ENCODE data around the gene LARP1.
A peak's percentile ranks its signal among the peaks of the same experiment; 100 is the strongest.

The LARP1 gene

DNA sequence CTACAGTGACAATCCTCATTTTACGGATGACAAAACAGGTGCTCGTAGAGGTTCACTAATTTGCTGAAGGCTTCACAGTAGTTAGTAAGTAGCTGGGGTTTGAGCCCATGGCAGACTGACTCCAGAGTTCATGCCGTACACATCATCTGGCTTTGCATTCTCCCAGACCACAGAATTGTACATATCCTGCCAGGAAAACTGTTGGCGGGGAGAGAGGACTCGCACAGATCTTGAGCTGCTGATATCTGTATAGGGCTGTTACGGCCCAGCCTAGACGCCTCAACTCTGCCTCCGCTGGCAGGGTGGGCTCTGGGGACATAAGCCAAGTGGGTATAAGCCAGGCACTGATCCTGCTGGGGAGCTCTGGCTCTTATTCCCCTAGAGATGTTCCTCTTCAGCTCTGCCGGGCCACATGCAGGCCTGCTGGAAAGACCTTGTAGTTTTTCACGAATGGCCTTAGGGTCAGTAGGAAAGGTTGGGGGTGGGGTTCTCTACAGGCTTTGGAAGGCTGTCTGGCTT is 16.3 kb downstream of the LARP1 start:
- H3K4me1 ChIP-seq (ENCODE audit: control insufficient read depth in 2 of 2, insufficient read depth in 2 of 2, low read length in 2 of 2): peaks cover 2 to 14% of the 10 kb centered on the region in 2 donors
- no peak overlapping the region for H3K27ac ChIP-seq (ENCODE audit: low read depth in 2 of 2, low read length in 2 of 2)
- H3K9ac ChIP-seq (ENCODE audit: low read depth in 1 of 2, low read length in 2 of 2): no peak overlapping the region

DNA sequence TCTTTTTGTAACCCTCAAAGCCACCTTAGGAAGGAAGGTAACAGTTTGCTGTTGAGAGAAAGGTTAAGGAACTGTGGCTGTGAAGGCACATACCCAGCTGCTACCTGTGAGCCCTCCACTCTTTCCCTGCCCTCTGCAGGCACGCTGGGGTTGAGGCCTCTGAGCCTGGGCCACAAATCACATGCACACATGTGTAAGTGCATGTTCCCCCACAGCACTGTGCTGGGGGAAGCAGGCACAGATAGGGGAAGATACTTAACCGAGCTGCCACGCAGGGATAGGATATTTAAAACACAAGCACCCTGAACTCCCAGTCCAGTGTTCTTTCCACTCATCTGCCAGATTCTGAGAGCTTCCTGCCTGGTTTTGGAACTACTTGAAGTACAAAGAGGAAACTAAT is 18.1 kb downstream of the LARP1 start:
- Histone ChIP-seq H3K4me3 (ENCODE audit: low read length in 2 of 2) (no peak overlapping the region), H3K36me3 (ENCODE audit: control insufficient read depth in 2 of 2, insufficient read depth in 2 of 2, low read length in 2 of 2) (no peaks in the 10 kb centered on the region), H3K27ac (ENCODE audit: low read depth in 2 of 2, low read length in 2 of 2) (no peak overlapping the region), H3K9me3 (ENCODE audit: control insufficient read depth in 2 of 2, low read length in 2 of 2) (no peaks in the 10 kb centered on the region), H3K4me1 (ENCODE audit: control insufficient read depth in 2 of 2, insufficient read depth in 2 of 2, low read length in 2 of 2) (peaks cover 2 to 8% of the 10 kb centered on the region in 2 donors), H3K27me3 (ENCODE audit: control insufficient read depth in 2 of 2, insufficient read depth in 2 of 2, low read length in 2 of 2) (no peaks in the 10 kb centered on the region), H3K9ac (ENCODE audit: low read depth in 1 of 2, low read length in 2 of 2) (no peak overlapping the region)

More for the DNA sequence above, 16.3 kb downstream of the LARP1 start:
- Histone ChIP-seq H3K27me3 (ENCODE audit: control insufficient read depth in 2 of 2, insufficient read depth in 2 of 2, low read length in 2 of 2) (no peaks in the 10 kb centered on the region), H3K4me3 (ENCODE audit: low read length in 2 of 2) (no peak overlapping the region), H3K9me3 (ENCODE audit: control insufficient read depth in 2 of 2, low read length in 2 of 2) (no peaks in the 10 kb centered on the region), H3K36me3 (ENCODE audit: control insufficient read depth in 2 of 2, insufficient read depth in 2 of 2, low read length in 2 of 2) (no peaks in the 10 kb centered on the region)

DNA sequence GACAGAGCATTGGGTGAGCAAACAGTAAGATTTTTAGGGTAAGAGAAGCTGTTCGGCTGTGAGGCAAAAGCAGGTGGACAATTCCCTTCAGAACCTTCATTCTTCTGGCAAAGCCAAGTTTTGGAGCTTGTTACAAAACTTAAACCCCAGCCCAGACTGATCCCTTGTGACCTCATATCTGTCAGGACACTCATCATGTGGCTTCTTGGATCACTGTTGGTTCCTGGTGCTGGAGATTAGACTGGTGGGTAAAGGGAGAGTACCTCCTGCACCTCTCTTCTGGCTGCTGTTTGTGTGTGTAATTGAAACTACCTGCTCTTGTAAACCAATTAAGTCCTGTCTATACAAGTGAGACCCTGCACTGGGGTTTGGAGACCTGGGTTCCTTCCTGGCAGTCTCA is 21.0 kb downstream of the LARP1 start:
- Histone ChIP-seq H3K9me3 (ENCODE audit: control insufficient read depth in 2 of 2, low read length in 2 of 2) (no peaks in the 10 kb centered on the region), H3K4me1 (ENCODE audit: control insufficient read depth in 2 of 2, insufficient read depth in 2 of 2, low read length in 2 of 2) (peaks cover 0 to 8% of the 10 kb centered on the region in 2 donors), H3K36me3 (ENCODE audit: control insufficient read depth in 2 of 2, insufficient read depth in 2 of 2, low read length in 2 of 2) (no peaks in the 10 kb centered on the region), H3K9ac (ENCODE audit: low read depth in 1 of 2, low read length in 2 of 2) (no peak overlapping the region), H3K27ac (ENCODE audit: low read depth in 2 of 2, low read length in 2 of 2) (no peak overlapping the region), H3K4me3 (ENCODE audit: low read length in 2 of 2) (no peak overlapping the region), H3K27me3 (ENCODE audit: control insufficient read depth in 2 of 2, insufficient read depth in 2 of 2, low read length in 2 of 2) (no peaks in the 10 kb centered on the region)

DNA sequence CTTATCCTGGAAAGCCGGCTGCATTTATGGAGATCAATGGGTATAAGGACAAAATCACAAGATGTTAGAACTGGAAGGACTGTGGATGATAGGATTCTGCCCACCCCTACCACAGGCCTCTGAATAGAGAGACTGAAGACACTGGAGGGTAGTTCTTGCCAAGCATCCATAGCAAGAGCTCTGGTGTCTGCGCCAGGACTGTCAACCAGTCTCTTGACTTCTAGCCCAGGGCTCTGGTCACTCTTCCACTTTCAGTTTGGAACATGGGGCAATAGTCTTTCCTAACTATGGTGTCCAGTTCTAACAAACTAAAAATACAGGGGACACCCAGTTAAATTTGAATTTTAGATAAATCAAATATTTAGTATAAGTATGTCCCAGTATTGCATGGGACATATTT is 23.4 kb downstream of the LARP1 start:
- Histone ChIP-seq H3K9ac (ENCODE audit: low read depth in 1 of 2, low read length in 2 of 2) (no peak overlapping the region), H3K36me3 (ENCODE audit: control insufficient read depth in 2 of 2, insufficient read depth in 2 of 2, low read length in 2 of 2) (no peaks in the 10 kb centered on the region), H3K27ac (ENCODE audit: low read depth in 2 of 2, low read length in 2 of 2) (no peak overlapping the region), H3K9me3 (ENCODE audit: control insufficient read depth in 2 of 2, low read length in 2 of 2) (no peaks in the 10 kb centered on the region), H3K27me3 (ENCODE audit: control insufficient read depth in 2 of 2, insufficient read depth in 2 of 2, low read length in 2 of 2) (no peaks in the 10 kb centered on the region), H3K4me1 (ENCODE audit: control insufficient read depth in 2 of 2, insufficient read depth in 2 of 2, low read length in 2 of 2) (peaks cover 2 to 12% of the 10 kb centered on the region in 2 donors), H3K4me3 (ENCODE audit: low read length in 2 of 2) (no peak overlapping the region)

DNA sequence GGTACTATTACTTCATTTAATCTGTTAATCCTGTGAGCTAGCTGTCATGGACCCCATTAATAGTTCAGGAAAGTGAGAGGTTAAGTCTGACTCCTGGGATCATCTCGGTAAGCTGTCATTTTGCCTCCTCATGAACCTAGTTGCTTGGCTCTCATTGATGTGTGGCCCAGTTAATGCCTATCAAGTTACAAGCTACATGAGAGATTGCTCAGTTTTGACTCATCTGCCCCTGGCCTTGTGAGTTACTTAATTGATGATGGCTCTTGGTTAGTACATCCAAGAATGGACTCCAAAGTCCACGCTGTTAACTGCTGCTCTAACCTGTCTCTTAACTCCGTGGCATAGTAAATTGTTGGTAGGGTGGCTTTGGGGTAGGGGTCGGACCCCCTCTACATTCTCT is 23.9 kb downstream of the LARP1 start:
- Histone ChIP-seq H3K4me1 (ENCODE audit: control insufficient read depth in 2 of 2, insufficient read depth in 2 of 2, low read length in 2 of 2) (peaks cover 2 to 12% of the 10 kb centered on the region in 2 donors), H3K27me3 (ENCODE audit: control insufficient read depth in 2 of 2, insufficient read depth in 2 of 2, low read length in 2 of 2) (no peaks in the 10 kb centered on the region)

GRCh38 chr5:154780128-154780527 is 25.0 kb downstream of the LARP1 start:
- Histone ChIP-seq H3K27me3 (ENCODE audit: control insufficient read depth in 2 of 2, insufficient read depth in 2 of 2, low read length in 2 of 2) (no peaks in the 10 kb centered on the region), H3K36me3 (ENCODE audit: control insufficient read depth in 2 of 2, insufficient read depth in 2 of 2, low read length in 2 of 2) (no peaks in the 10 kb centered on the region), H3K27ac (ENCODE audit: low read depth in 2 of 2, low read length in 2 of 2) (no peak overlapping the region), H3K9ac (ENCODE audit: low read depth in 1 of 2, low read length in 2 of 2) (no peak overlapping the region), H3K9me3 (ENCODE audit: control insufficient read depth in 2 of 2, low read length in 2 of 2) (no peaks in the 10 kb centered on the region), H3K4me1 (ENCODE audit: control insufficient read depth in 2 of 2, insufficient read depth in 2 of 2, low read length in 2 of 2) (peaks cover 2 to 12% of the 10 kb centered on the region in 2 donors), H3K4me3 (ENCODE audit: low read length in 2 of 2) (no peak overlapping the region)

More for the DNA sequence above, 23.9 kb downstream of the LARP1 start:
- Histone ChIP-seq H3K4me3 (ENCODE audit: low read length in 2 of 2) (no peak overlapping the region), H3K9ac (ENCODE audit: low read depth in 1 of 2, low read length in 2 of 2) (no peak overlapping the region), H3K36me3 (ENCODE audit: control insufficient read depth in 2 of 2, insufficient read depth in 2 of 2, low read length in 2 of 2) (no peaks in the 10 kb centered on the region), H3K9me3 (ENCODE audit: control insufficient read depth in 2 of 2, low read length in 2 of 2) (no peaks in the 10 kb centered on the region), H3K27ac (ENCODE audit: low read depth in 2 of 2, low read length in 2 of 2) (no peak overlapping the region)

GRCh38 chr5:154782326-154782725 is 27.1 kb downstream of the LARP1 start:
- H3K27me3 ChIP-seq (ENCODE audit: control insufficient read depth in 2 of 2, insufficient read depth in 2 of 2, low read length in 2 of 2): no peaks in the 10 kb centered on the region
- no peak overlapping the region for H3K9ac ChIP-seq (ENCODE audit: low read depth in 1 of 2, low read length in 2 of 2)
- H3K9me3 ChIP-seq (ENCODE audit: control insufficient read depth in 2 of 2, low read length in 2 of 2): no peaks in the 10 kb centered on the region
- no peak overlapping the region for H3K4me3 ChIP-seq (ENCODE audit: low read length in 2 of 2)
- H3K4me1 ChIP-seq (ENCODE audit: control insufficient read depth in 2 of 2, insufficient read depth in 2 of 2, low read length in 2 of 2): peaks cover 2 to 18% of the 10 kb centered on the region in 2 donors
- peak overlapping the region in 1 of 2 donors; percentile 64 for H3K27ac ChIP-seq (ENCODE audit: low read depth in 2 of 2, low read length in 2 of 2)
- no peaks in the 10 kb centered on the region for H3K36me3 ChIP-seq (ENCODE audit: control insufficient read depth in 2 of 2, insufficient read depth in 2 of 2, low read length in 2 of 2)

DNA sequence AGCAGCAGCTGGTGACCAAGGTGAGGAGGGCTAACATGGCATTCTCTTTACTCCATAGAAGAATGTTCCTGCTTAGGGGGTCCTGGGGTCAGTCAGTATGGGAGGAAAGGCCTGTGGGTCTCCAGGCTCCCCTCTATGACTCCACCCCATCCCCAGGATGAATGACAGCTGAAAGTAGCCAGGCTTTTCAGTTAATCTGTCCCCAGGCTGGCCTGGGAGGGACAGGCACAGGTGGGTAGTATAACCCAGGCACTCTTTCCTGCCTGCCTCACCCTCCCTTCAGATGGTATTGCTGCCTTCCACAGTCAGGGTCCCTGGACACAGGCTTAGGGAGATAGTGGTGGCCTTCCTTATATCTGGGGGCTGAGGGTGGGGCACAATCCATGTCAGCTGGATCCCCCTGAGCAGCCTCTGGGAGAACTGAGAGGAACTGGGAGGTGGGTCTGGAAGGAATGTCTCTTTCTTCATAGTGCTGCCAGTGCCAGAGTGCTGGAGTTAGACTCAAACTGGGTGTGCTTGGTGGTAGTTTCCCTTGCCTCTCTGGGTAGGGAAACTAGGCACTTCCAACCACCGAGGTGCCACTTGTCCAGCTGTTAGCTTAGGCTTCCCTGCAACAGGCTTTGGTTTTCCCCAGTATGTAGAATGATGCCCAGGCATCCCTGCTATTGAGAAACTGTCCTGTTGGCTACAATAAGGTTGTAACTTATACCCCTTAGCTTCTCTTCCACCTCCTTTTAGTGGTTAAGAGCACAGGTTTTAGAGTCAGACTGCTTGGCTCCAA is 27.8 kb downstream of the LARP1 start:
- Histone ChIP-seq H3K27ac (ENCODE audit: low read depth in 2 of 2, low read length in 2 of 2) (peak overlapping the region in 1 of 2 donors; percentile 64), H3K9ac (ENCODE audit: low read depth in 1 of 2, low read length in 2 of 2) (peak overlapping the region in 1 of 2 donors; percentile 9), H3K27me3 (ENCODE audit: control insufficient read depth in 2 of 2, insufficient read depth in 2 of 2, low read length in 2 of 2) (no peaks in the 10 kb centered on the region), H3K36me3 (ENCODE audit: control insufficient read depth in 2 of 2, insufficient read depth in 2 of 2, low read length in 2 of 2) (no peaks in the 10 kb centered on the region), H3K4me1 (ENCODE audit: control insufficient read depth in 2 of 2, insufficient read depth in 2 of 2, low read length in 2 of 2) (peaks cover 2 to 21% of the 10 kb centered on the region in 2 donors), H3K9me3 (ENCODE audit: control insufficient read depth in 2 of 2, low read length in 2 of 2) (no peaks in the 10 kb centered on the region), H3K4me3 (ENCODE audit: low read length in 2 of 2) (no peak overlapping the region)

GRCh38 chr5:154783774-154784460 is 28.7 kb downstream of the LARP1 start:
- Histone ChIP-seq H3K27me3 (ENCODE audit: control insufficient read depth in 2 of 2, insufficient read depth in 2 of 2, low read length in 2 of 2) (no peaks in the 10 kb centered on the region), H3K36me3 (ENCODE audit: control insufficient read depth in 2 of 2, insufficient read depth in 2 of 2, low read length in 2 of 2) (no peaks in the 10 kb centered on the region), H3K9ac (ENCODE audit: low read depth in 1 of 2, low read length in 2 of 2) (peak overlapping the region in 1 of 2 donors; percentile 42), H3K27ac (ENCODE audit: low read depth in 2 of 2, low read length in 2 of 2) (peak overlapping the region in 1 of 2 donors; percentile 64), H3K4me3 (ENCODE audit: low read length in 2 of 2) (peak overlapping the region in 1 of 2 donors; percentile 33), H3K4me1 (ENCODE audit: control insufficient read depth in 2 of 2, insufficient read depth in 2 of 2, low read length in 2 of 2) (peaks cover 2 to 23% of the 10 kb centered on the region in 2 donors), H3K9me3 (ENCODE audit: control insufficient read depth in 2 of 2, low read length in 2 of 2) (no peaks in the 10 kb centered on the region)

GRCh38 chr5:154784856-154785255 is 29.7 kb downstream of the LARP1 start:
- Histone ChIP-seq H3K9ac (ENCODE audit: low read depth in 1 of 2, low read length in 2 of 2) (no peak overlapping the region), H3K9me3 (ENCODE audit: control insufficient read depth in 2 of 2, low read length in 2 of 2) (no peaks in the 10 kb centered on the region), H3K4me3 (ENCODE audit: low read length in 2 of 2) (no peak overlapping the region), H3K27ac (ENCODE audit: low read depth in 2 of 2, low read length in 2 of 2) (no peak overlapping the region), H3K36me3 (ENCODE audit: control insufficient read depth in 2 of 2, insufficient read depth in 2 of 2, low read length in 2 of 2) (no peaks in the 10 kb centered on the region), H3K4me1 (ENCODE audit: control insufficient read depth in 2 of 2, insufficient read depth in 2 of 2, low read length in 2 of 2) (peaks cover 2 to 23% of the 10 kb centered on the region in 2 donors), H3K27me3 (ENCODE audit: control insufficient read depth in 2 of 2, insufficient read depth in 2 of 2, low read length in 2 of 2) (no peaks in the 10 kb centered on the region)
